Measurements from ENCODE around the gene SETD9. TPM values are rescaled to one million over a fixed set of nuclear protein-coding genes. Genes with fewer than 3 reads are reported as not detected.
A peak's percentile ranks its signal among the peaks of the same experiment; 100 is the strongest.

Gene SETD9
- total and polyA plus RNA-seq, 2 experiments from 2014 or later, result 13.1 to 19.2 TPM

DNA sequence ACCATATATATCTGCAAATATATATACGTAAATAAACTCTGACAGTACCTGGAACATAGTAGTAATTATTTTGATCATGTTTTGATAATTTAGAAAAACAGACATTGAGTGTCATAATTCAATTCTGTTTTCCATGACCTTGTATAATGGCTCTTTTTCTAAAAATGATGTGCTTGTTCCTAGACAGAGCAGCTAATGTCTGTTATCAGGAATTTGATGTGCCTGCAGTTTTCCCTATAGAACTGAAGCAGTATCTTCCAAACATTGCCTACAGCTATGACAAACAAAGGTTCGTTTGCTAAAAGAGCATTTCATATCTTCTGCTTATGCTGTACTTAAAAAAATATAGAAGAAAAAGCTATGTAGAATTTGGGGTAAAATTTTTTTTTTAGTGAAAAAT lies 5.3 kb downstream of the SETD9 start (continued):
- TF ChIP-seq EZH2phosphoT487 (IDR thresholded peaks at IDR 0.05; ENCODE audit: unreplicated experiment) (no peak), JUNB (IDR thresholded peaks at IDR 0.05; ENCODE audit: unreplicated experiment) (no peak), NANOG (IDR thresholded peaks at IDR 0.05; ENCODE audit: borderline replicate concordance) (no peak)

DNA sequence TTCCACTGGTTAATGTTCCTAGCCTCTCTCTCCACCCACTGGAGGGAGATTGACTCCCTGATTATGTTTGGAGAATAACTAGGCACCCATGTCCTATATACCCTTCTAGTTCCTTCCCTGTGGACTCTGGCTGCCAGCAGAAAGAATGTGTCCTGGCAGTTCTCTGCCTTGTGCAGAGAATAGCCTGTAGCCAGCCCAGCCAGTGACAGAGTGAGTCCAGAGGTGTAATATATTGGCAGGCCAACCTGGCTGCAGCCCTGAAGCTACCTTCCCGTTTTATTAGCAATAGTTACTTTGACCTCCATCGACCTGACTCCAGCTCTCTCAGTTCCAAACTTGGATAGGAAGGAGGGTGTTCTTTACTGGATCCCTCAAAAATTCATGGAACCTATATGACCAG lies 8.1 kb downstream of the SETD9 start:
- ATAC-seq (peak; percentile 50), DNase-seq (ENCODE audit: low spot score) (no peak)
- Histone ChIP-seq H2AFZ (no peak overlapping the region), H3K27ac (ENCODE audit: low read depth) (no peak overlapping the region; the same call in 1 of the 2 replicates), H3K36me3 (ENCODE audit: insufficient read depth) (peaks cover 8% of the 10 kb centered on the region), H4K20me1 (replicated peaks; ENCODE audit: insufficient read depth) (no peaks in the 10 kb centered on the region), H3F3A (replicated peaks; ENCODE audit: low read depth) (no peaks in the 10 kb centered on the region), H3K4me1 (ENCODE audit: insufficient read depth) (no peaks in the 10 kb centered on the region), H3K4me2 (no peak overlapping the region), H3K79me2 (replicated peaks; ENCODE audit: insufficient read depth) (no peaks in the 10 kb centered on the region), H3K27me3 (ENCODE audit: insufficient read depth) (no peaks in the 10 kb centered on the region), H3K9me2 (ENCODE audit: insufficient read depth) (no peaks in the 10 kb centered on the region), H3K4me3 (no peak overlapping the region)
- Mint-ChIP-seq H3K4me3 (no peak overlapping the region), H3K9me3 (peaks cover under 1% of the 10 kb centered on the region; the same call in 2 of the 3 replicates), H3K27ac (no peak overlapping the region), H3K27me3 (ENCODE audit: insufficient read depth, low read depth, poor library complexity) (no peaks in the 10 kb centered on the region), H3K4me1 (peaks cover 10% of the 10 kb centered on the region), H3K36me3 (ENCODE audit: low read depth) (peaks cover 31% of the 10 kb centered on the region)
- TF ChIP-seq CREB1 (CRISPR knock-in tag; IDR thresholded peaks at IDR 0.05; ENCODE audit: low read depth), result no peak
- no peak for TF ChIP-seq NANOG (IDR thresholded peaks at IDR 0.05; ENCODE audit: borderline replicate concordance)
- TF ChIP-seq, protein P1, sequence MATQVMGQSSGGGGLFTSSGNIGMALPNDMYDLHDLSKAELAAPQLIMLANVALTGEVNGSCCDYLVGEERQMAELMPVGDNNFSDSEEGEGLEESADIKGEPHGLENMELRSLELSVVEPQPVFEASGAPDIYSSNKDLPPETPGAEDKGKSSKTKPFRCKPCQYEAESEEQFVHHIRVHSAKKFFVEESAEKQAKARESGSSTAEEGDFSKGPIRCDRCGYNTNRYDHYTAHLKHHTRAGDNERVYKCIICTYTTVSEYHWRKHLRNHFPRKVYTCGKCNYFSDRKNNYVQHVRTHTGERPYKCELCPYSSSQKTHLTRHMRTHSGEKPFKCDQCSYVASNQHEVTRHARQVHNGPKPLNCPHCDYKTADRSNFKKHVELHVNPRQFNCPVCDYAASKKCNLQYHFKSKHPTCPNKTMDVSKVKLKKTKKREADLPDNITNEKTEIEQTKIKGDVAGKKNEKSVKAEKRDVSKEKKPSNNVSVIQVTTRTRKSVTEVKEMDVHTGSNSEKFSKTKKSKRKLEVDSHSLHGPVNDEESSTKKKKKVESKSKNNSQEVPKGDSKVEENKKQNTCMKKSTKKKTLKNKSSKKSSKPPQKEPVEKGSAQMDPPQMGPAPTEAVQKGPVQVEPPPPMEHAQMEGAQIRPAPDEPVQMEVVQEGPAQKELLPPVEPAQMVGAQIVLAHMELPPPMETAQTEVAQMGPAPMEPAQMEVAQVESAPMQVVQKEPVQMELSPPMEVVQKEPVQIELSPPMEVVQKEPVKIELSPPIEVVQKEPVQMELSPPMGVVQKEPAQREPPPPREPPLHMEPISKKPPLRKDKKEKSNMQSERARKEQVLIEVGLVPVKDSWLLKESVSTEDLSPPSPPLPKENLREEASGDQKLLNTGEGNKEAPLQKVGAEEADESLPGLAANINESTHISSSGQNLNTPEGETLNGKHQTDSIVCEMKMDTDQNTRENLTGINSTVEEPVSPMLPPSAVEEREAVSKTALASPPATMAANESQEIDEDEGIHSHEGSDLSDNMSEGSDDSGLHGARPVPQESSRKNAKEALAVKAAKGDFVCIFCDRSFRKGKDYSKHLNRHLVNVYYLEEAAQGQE (IDR thresholded peaks at IDR 0.05; ENCODE audit: unreplicated experiment), result no peak
- TF ChIP-seq POLR2AphosphoS5 (IDR thresholded peaks at IDR 0.05; ENCODE audit: low read depth), result no peak
- TF ChIP-seq, protein P2, sequence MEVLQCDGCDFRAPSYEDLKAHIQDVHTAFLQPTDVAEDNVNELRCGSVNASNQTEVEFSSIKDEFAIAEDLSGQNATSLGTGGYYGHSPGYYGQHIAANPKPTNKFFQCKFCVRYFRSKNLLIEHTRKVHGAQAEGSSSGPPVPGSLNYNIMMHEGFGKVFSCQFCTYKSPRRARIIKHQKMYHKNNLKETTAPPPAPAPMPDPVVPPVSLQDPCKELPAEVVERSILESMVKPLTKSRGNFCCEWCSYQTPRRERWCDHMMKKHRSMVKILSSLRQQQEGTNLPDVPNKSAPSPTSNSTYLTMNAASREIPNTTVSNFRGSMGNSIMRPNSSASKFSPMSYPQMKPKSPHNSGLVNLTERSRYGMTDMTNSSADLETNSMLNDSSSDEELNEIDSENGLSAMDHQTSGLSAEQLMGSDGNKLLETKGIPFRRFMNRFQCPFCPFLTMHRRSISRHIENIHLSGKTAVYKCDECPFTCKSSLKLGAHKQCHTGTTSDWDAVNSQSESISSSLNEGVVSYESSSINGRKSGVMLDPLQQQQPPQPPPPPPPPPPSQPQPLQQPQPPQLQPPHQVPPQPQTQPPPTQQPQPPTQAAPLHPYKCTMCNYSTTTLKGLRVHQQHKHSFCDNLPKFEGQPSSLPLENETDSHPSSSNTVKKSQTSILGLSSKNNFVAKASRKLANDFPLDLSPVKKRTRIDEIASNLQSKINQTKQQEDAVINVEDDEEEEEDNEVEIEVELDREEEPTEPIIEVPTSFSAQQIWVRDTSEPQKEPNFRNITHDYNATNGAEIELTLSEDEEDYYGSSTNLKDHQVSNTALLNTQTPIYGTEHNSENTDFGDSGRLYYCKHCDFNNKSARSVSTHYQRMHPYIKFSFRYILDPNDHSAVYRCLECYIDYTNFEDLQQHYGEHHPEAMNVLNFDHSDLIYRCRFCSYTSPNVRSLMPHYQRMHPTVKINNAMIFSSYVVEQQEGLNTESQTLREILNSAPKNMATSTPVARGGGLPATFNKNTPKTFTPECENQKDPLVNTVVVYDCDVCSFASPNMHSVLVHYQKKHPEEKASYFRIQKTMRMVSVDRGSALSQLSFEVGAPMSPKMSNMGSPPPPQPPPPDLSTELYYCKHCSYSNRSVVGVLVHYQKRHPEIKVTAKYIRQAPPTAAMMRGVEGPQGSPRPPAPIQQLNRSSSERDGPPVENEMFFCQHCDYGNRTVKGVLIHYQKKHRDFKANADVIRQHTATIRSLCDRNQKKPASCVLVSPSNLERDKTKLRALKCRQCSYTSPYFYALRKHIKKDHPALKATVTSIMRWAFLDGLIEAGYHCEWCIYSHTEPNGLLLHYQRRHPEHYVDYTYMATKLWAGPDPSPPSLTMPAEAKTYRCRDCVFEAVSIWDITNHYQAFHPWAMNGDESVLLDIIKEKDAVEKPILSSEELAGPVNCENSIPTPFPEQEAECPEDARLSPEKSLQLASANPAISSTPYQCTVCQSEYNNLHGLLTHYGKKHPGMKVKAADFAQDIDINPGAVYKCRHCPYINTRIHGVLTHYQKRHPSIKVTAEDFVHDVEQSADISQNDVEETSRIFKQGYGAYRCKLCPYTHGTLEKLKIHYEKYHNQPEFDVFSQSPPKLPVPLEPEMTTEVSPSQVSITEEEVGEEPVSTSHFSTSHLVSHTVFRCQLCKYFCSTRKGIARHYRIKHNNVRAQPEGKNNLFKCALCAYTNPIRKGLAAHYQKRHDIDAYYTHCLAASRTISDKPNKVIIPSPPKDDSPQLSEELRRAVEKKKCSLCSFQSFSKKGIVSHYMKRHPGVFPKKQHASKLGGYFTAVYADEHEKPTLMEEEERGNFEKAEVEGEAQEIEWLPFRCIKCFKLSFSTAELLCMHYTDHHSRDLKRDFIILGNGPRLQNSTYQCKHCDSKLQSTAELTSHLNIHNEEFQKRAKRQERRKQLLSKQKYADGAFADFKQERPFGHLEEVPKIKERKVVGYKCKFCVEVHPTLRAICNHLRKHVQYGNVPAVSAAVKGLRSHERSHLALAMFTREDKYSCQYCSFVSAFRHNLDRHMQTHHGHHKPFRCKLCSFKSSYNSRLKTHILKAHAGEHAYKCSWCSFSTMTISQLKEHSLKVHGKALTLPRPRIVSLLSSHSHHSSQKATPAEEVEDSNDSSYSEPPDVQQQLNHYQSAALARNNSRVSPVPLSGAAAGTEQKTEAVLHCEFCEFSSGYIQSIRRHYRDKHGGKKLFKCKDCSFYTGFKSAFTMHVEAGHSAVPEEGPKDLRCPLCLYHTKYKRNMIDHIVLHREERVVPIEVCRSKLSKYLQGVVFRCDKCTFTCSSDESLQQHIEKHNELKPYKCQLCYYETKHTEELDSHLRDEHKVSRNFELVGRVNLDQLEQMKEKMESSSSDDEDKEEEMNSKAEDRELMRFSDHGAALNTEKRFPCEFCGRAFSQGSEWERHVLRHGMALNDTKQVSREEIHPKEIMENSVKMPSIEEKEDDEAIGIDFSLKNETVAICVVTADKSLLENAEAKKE (CRISPR knock-in tag; IDR thresholded peaks at IDR 0.05), result no peak
- no peak for TF ChIP-seq ETS1 (IDR thresholded peaks at IDR 0.05)
- TF ChIP-seq ZNF114 (CRISPR knock-in tag; IDR thresholded peaks at IDR 0.05), result no peak
- no peak for TF ChIP-seq CTCF (conservative IDR thresholded peaks at IDR 0.05; ENCODE audit: low read depth in 2 of 2)

Data from GM23338 (cell line).